BLaER1 treated with 17β-estradiol and CSF1 and Interleukin-3, amounts not matched to agents 10 nM and 100 nM (cell line): ENCODE results near the gene SCN2A.
"Not testable (repeated sequence)": the region's sequence is repeated elsewhere in the genome, so short reads cannot be mapped to it uniquely, and the experiment has no call there.

Experiments used
- H3K27ac ChIP-seq, 11 experiments: shearing (Covaris generic); formaldehyde crosslinking; 2 replicates each; pipeline ENCODE4 v1.8.1; 2022
- H3K27me3 ChIP-seq, 11 experiments: shearing (Covaris generic); formaldehyde crosslinking; 2 replicates each; pipeline ENCODE4 v1.8.1; 2022
- H3K36me3 ChIP-seq, 11 experiments: shearing (Covaris generic); formaldehyde crosslinking; 2 replicates each; pipeline ENCODE4 v1.8.1; 2022
- H3K4me1 ChIP-seq, 10 experiments: shearing (Covaris generic); formaldehyde crosslinking; 2 replicates each; pipeline ENCODE4 v1.8.1; 2022
- H3K4me2 ChIP-seq, 11 experiments: shearing (Covaris generic); formaldehyde crosslinking; 2 replicates each; pipeline ENCODE4 v1.8.1; 2022
- H3K4me3 ChIP-seq, 10 experiments: shearing (Covaris generic); formaldehyde crosslinking; 2 replicates each; pipeline ENCODE4 v1.8.1; 2022
- H3K9ac ChIP-seq, 11 experiments: shearing (Covaris generic); formaldehyde crosslinking; 2 replicates each; pipeline ENCODE4 v1.8.1; 2022
- H3K9me3 ChIP-seq, 11 experiments: shearing (Covaris generic); formaldehyde crosslinking; replicated peaks in 1 of 11; 2 replicates each; pipeline ENCODE4 v1.8.1; 2022
- H4K20me1 ChIP-seq, 11 experiments: shearing (Covaris generic); formaldehyde crosslinking; 2 replicates each; pipeline ENCODE4 v1.8.1; 2022
- Cebpa-rat ChIP-seq, 11 experiments: shearing (Covaris generic); IDR thresholded peaks; 2 replicates each; pipeline ENCODE4 v1.8.1; 2022

Gene SCN2A

GRCh38 chr2:165391791-165392190 lies 152.6 kb downstream of the SCN2A start:
- H4K20me1 ChIP-seq = no peaks in the 10 kb centered on the region
- H3K4me1 ChIP-seq = no peaks in the 10 kb centered on the region
- H3K9ac ChIP-seq = no peak overlapping the region
- H3K4me2 ChIP-seq = no peak overlapping the region
- H3K36me3 ChIP-seq = no peaks in the 10 kb centered on the region
- H3K9me3 ChIP-seq = no peaks in the 10 kb centered on the region
- no peaks in the 10 kb centered on the region for H3K27me3 ChIP-seq
- no peak for TF ChIP-seq Cebpa-rat (IDR thresholded peaks at IDR 0.05)
- H3K4me3 ChIP-seq = no peak overlapping the region
- H3K27ac ChIP-seq = no peak overlapping the region

- not testable (repeated sequence) for H4K20me1 ChIP-seq, H3K9me3 ChIP-seq, H3K9ac ChIP-seq, H3K36me3 ChIP-seq, H3K4me1 ChIP-seq, H3K27me3 ChIP-seq, H3K4me2 ChIP-seq, H3K27ac ChIP-seq, H3K4me3 ChIP-seq
These were observed 159.4 kb downstream of the SCN2A start for GRCh38 chr2:165398603-165399002.

DNA sequence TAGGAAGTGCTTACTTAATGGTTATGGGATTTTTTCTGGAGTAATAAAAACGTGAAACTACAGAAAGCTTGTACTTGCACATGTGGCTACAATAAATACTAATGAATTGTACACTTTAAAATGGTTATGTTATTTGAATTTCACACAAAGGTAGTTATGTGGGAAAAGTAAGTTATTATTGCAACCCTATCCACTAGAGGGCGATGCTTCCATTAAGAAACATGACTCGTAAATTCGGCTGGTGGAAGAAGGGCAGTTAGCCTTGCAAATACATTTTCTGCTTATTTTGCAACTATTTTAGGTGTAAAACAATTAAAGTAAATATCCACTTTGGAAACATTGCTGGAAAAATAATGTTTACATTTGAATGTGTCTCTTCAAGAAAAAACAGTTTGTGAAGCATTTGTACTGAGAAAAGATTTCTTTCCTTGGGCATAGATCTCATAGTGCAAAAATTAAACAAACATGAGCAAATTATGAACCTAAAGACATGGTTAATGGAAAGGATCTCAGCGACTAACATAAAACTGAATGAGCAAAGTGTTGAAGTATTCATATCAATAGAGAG lies 162.2 kb downstream of the SCN2A start:
- no peak overlapping the region for H3K27ac ChIP-seq
- H4K20me1 ChIP-seq = no peaks in the 10 kb centered on the region
- no peaks in the 10 kb centered on the region for H3K27me3 ChIP-seq
- no peak overlapping the region for H3K9ac ChIP-seq
- no peaks in the 10 kb centered on the region for H3K36me3 ChIP-seq
- H3K4me2 ChIP-seq = no peak overlapping the region
- H3K4me3 ChIP-seq = no peak overlapping the region
- no peak for TF ChIP-seq Cebpa-rat (IDR thresholded peaks at IDR 0.05)
- peaks cover 0 to 8% (median 0%) of the 10 kb centered on the region in 10 experiments; a peak in 1 of 20 replicates for H3K4me1 ChIP-seq
- H3K9me3 ChIP-seq = no peaks in the 10 kb centered on the region

DNA sequence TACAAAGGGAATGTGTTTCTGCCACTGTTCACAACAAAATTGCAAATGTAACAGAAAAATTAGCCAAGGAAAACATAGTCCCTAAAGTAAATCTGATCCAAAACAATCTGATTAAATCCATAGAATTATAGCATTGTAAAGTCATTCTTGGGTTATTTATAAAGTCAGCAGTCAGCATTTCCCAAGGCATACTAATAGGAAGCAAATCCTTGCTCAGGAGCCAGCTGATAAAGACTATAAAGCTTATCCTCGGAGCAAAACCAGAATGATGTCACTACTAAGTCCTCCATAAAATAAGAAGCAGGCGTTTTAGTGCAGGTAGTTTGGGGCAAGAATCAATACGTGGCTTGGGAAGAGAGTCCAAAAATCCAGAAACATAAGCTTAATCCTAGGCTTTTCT lies 162.9 kb downstream of the SCN2A start:
- TF ChIP-seq Cebpa-rat (IDR thresholded peaks at IDR 0.05) = no peak
- peaks cover 0 to 8% (median 0%) of the 10 kb centered on the region in 10 experiments; a peak in 1 of 20 replicates for H3K4me1 ChIP-seq
- no peak overlapping the region for H3K4me3 ChIP-seq
- no peaks in the 10 kb centered on the region for H3K36me3 ChIP-seq
- no peaks in the 10 kb centered on the region for H3K27me3 ChIP-seq
- H3K9me3 ChIP-seq = no peaks in the 10 kb centered on the region
- H4K20me1 ChIP-seq = no peaks in the 10 kb centered on the region
- no peak overlapping the region for H3K9ac ChIP-seq
- no peak overlapping the region for H3K27ac ChIP-seq
- H3K4me2 ChIP-seq = no peak overlapping the region

- H3K27me3 ChIP-seq = no peaks in the 10 kb centered on the region
- H3K4me2 ChIP-seq = no peak overlapping the region
- no peak overlapping the region for H3K9ac ChIP-seq
- TF ChIP-seq Cebpa-rat (IDR thresholded peaks at IDR 0.05) = no peak
- H3K4me3 ChIP-seq = no peak overlapping the region
- H3K9me3 ChIP-seq = peaks cover 0 to 10% (median 0%) of the 10 kb centered on the region in 11 experiments; a peak in 6 of 22 replicates
- H3K27ac ChIP-seq = no peak overlapping the region
- no peaks in the 10 kb centered on the region for H3K36me3 ChIP-seq
- H4K20me1 ChIP-seq = no peaks in the 10 kb centered on the region
- peaks cover 0 to 13% (median 2%) of the 10 kb centered on the region in 10 experiments; a peak in 5 of 20 replicates for H3K4me1 ChIP-seq
These were observed 167.0 kb downstream of the SCN2A start for GRCh38 chr2:165406173-165406572.

- Histone ChIP-seq H3K4me3 (no peak overlapping the region), H3K4me1 (peaks cover 0 to 6% (median 2%) of the 10 kb centered on the region in 10 experiments; a peak in 5 of 20 replicates), H4K20me1 (no peaks in the 10 kb centered on the region), H3K27ac (no peak overlapping the region), H3K9ac (no peak overlapping the region), H3K9me3 (peaks cover 0 to 10% (median 0%) of the 10 kb centered on the region in 11 experiments; a peak in 6 of 22 replicates), H3K4me2 (no peak overlapping the region), H3K36me3 (no peaks in the 10 kb centered on the region), H3K27me3 (no peaks in the 10 kb centered on the region)
- no peak for TF ChIP-seq Cebpa-rat (IDR thresholded peaks at IDR 0.05)
These were observed 168.3 kb downstream of the SCN2A start for GRCh38 chr2:165407466-165407865.

DNA sequence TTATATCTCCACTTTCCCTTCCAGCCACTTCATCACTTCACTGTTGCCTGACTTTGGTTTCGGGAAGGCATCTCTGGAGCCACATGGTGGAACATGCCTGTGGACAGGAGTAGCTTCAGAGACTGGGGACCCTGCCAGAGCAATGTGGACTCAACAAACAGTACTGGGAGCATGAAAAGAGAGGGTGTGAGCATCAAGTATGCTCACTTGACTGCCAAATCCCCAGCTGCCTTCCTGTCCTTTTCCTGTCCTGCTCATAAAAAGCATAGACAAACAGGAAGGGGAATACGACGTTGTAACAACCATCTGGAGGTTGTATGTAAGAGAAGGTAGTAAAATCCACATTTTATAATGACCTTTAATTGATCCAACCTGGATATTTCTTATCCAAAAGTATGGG lies 169.0 kb downstream of the SCN2A start:
- Histone ChIP-seq H3K4me1 (peaks cover 0 to 6% (median 2%) of the 10 kb centered on the region in 10 experiments; a peak in 5 of 20 replicates), H4K20me1 (no peaks in the 10 kb centered on the region), H3K27ac (no peak overlapping the region), H3K9ac (no peak overlapping the region), H3K4me3 (no peak overlapping the region), H3K27me3 (no peaks in the 10 kb centered on the region), H3K36me3 (no peaks in the 10 kb centered on the region), H3K9me3 (peaks cover 0 to 10% (median 0%) of the 10 kb centered on the region in 11 experiments; a peak in 6 of 22 replicates), H3K4me2 (peak overlapping the region in 6 of 11 experiments; percentile 12 to 36 (median 25); a peak in 6 of 22 replicates)
- TF ChIP-seq Cebpa-rat (IDR thresholded peaks at IDR 0.05) = no peak

- no peaks in the 10 kb centered on the region for H3K27me3 ChIP-seq
- no peaks in the 10 kb centered on the region for H3K36me3 ChIP-seq
- peaks cover 0 to 10% (median 0%) of the 10 kb centered on the region in 11 experiments; a peak in 6 of 22 replicates for H3K9me3 ChIP-seq
- no peak overlapping the region for H3K27ac ChIP-seq
- TF ChIP-seq Cebpa-rat (IDR thresholded peaks at IDR 0.05) = no peak
- H4K20me1 ChIP-seq = no peaks in the 10 kb centered on the region
- peaks cover 0 to 6% (median 2%) of the 10 kb centered on the region in 10 experiments; a peak in 5 of 20 replicates for H3K4me1 ChIP-seq
- H3K9ac ChIP-seq = no peak overlapping the region
- no peak overlapping the region for H3K4me3 ChIP-seq
- no peak overlapping the region for H3K4me2 ChIP-seq
These were observed 171.1 kb downstream of the SCN2A start for GRCh38 chr2:165410276-165410675.

GRCh38 chr2:165414187-165414586 lies 175.0 kb downstream of the SCN2A start:
- H3K27me3 ChIP-seq = no peaks in the 10 kb centered on the region; a peak in 1 of 22 replicates
- no peak overlapping the region for H3K4me3 ChIP-seq
- H3K9ac ChIP-seq = no peak overlapping the region
- TF ChIP-seq Cebpa-rat (IDR thresholded peaks at IDR 0.05) = no peak
- H3K4me2 ChIP-seq = no peak overlapping the region
- no peaks in the 10 kb centered on the region for H3K4me1 ChIP-seq
- H3K36me3 ChIP-seq = no peaks in the 10 kb centered on the region
- no peak overlapping the region for H3K27ac ChIP-seq
- H4K20me1 ChIP-seq = no peaks in the 10 kb centered on the region
- peaks cover 11 to 28% (median 18%) of the 10 kb centered on the region in 11 experiments; a peak in 19 of 22 replicates for H3K9me3 ChIP-seq

DNA sequence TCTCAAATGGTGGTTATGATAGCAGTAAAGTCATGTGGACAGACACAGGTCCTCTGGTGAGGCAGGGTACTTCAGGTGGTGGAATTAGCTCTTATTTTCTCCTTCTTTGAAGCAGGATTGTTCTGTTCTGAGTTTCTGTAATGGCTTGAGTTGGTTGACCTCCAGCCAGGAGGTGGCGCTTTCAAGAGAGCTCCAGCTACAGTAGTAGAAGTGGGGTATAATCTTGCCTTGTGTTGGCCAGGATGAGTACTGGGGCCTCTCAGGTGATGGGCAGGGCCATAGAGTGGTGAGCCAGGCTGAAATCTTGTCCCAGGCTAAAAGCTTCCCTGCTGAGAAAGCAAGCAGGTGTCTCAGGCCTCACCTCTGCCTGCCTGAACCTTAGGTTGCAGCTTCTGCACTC lies 177.8 kb downstream of the SCN2A start:
- Histone ChIP-seq H4K20me1 (no peaks in the 10 kb centered on the region), H3K4me2 (no peak overlapping the region), H3K9ac (no peak overlapping the region), H3K27me3 (no peaks in the 10 kb centered on the region; a peak in 1 of 22 replicates), H3K36me3 (no peaks in the 10 kb centered on the region), H3K4me3 (no peak overlapping the region), H3K9me3 (peaks cover 11 to 24% (median 17%) of the 10 kb centered on the region in 11 experiments; a peak in 19 of 22 replicates), H3K27ac (no peak overlapping the region), H3K4me1 (no peaks in the 10 kb centered on the region)
- no peak for TF ChIP-seq Cebpa-rat (IDR thresholded peaks at IDR 0.05)
